HCT116 (cell line): ENCODE results near the gene PHPT1. TPM values are rescaled to one million over a fixed set of nuclear protein-coding genes. Genes with fewer than 3 reads are reported as not detected.

Experiments
- ATAC-seq: fragments of 200-7000 bp; cut with Tn5 transposase; 2 replicates; pipeline ENCODE4 v1.9.1; 2020; ENCODE audit warnings: mild to moderate bottlenecking, moderate library complexity
- BruUV-seq: library from RNA; stranded (reverse); fragments of 400-500 nt; replicated peaks from 2 replicates; lab custom pipeline; 2021; lab: Mats Ljungman, UMichigan
- CTCF ChIA-PET: fragments of 300-600 bp; sonication (Branson Sonifier 250); formaldehyde crosslinking; loops from one replicate; lab custom pipeline; 2021; ENCODE audit warnings: antibody characterized with exemption; lab: Charles Lee
- POLR2A ChIA-PET: fragments of 300-600, 350-600 bp; sonication (Branson Sonifier 250); formaldehyde crosslinking; loops from one replicate; lab custom pipeline; 2021; ENCODE audit warnings: antibody characterized with exemption; lab: Charles Lee
- RAD21 ChIA-PET, 2 experiments: fragments of 300-600 bp; sonication (Branson Sonifier 250); formaldehyde crosslinking; loops; one replicate each; lab custom pipeline; 2023; ENCODE audit warnings: low total read pairs in 2 of 2; ENCODE audit not compliant: uncharacterized antibody in 2 of 2, unreplicated experiment in 2 of 2, low non-redundant PET in 1 of 2; lab: Charles Lee
- DNase-seq: peaks from one replicate; pipeline ENCODE4 v3.0.0-alpha.2; 2010; ENCODE audit warnings: low read depth, low spot score
- H2AFZ ChIP-seq: fragments of 200-600 bp; shearing (Covaris generic), sonication (generic); 2 replicates; pipeline ENCODE4 v1.6.1; 2017; ENCODE audit warnings: low read depth, mixed run types, mixed read lengths, antibody characterized with exemption, low read length; ENCODE audit not compliant: poor library complexity, severe bottlenecking
- H3K27ac ChIP-seq: 2 replicates; pipeline ENCODE4 v1.5.1; 2012; ENCODE audit warnings: low read depth, low read length
- H3K27me3 ChIP-seq: fragments of 200-600 bp; sonication (generic); 2 replicates; pipeline ENCODE4 v1.6.1; 2016; ENCODE audit warnings: mixed run types, low read length, mixed read lengths; ENCODE audit not compliant: insufficient read depth
- H3K36me3 ChIP-seq, 2 experiments: fragments of 200-500 bp in 1 of 2; fragments of 200-600 bp in 1 of 2; sonication (Bioruptor generic) in 1 of 2; sonication (generic) in 1 of 2; 2 replicates each; pipeline versions ENCODE4 v1.5.1 to v1.6.1; 2014 to 2016; ENCODE audit warnings: low read length in 2 of 2, inconsistent platforms in 1 of 2, mixed read lengths in 1 of 2, mixed run types in 1 of 2; ENCODE audit not compliant: insufficient read depth in 2 of 2, control insufficient read depth in 1 of 2
- H3K4me1 ChIP-seq, 2 experiments: fragments of 200-600 bp in 1 of 2; sonication (generic) in 1 of 2; 2 replicates each; pipeline versions ENCODE4 v1.5.1 to v1.6.1; 2012 to 2017; ENCODE audit warnings: low read length in 2 of 2, inconsistent platforms in 1 of 2, mild to moderate bottlenecking in 1 of 2, mixed read lengths in 1 of 2, mixed run types in 1 of 2, moderate library complexity in 1 of 2; ENCODE audit not compliant: insufficient read depth in 2 of 2, control insufficient read depth in 1 of 2
- H3K4me2 ChIP-seq: fragments of 200-600 bp; sonication (generic); 2 replicates; pipeline ENCODE4 v1.6.1; 2017; ENCODE audit warnings: mixed run types, low read length, mixed read lengths
- H3K4me3 ChIP-seq, 2 experiments: fragments of 200-600 bp in 1 of 2; sonication (generic) in 1 of 2; replicated peaks in 1 of 2; 2 replicates each; pipeline ENCODE4 v1.5.1; 2011 to 2016; ENCODE audit warnings: low read length in 2 of 2, control low read depth in 1 of 2, low read depth in 1 of 2, mild to moderate bottlenecking in 1 of 2, mixed read lengths in 1 of 2, mixed run types in 1 of 2
- H3K79me2 ChIP-seq: fragments of 200-600 bp; sonication (generic); 2 replicates; pipeline ENCODE4 v1.6.1; 2017; ENCODE audit warnings: mild to moderate bottlenecking, mixed run types, low read length, moderate library complexity, mixed read lengths; ENCODE audit not compliant: insufficient read depth
- H3K9ac ChIP-seq: fragments of 200-600 bp; sonication (generic); 2 replicates; pipeline ENCODE4 v1.6.1; 2016; ENCODE audit warnings: low read length, mixed read lengths
- H3K9me2 ChIP-seq: fragments of 200-600 bp; sonication (generic), shearing (Covaris generic); 2 replicates; pipeline ENCODE4 v1.6.1; 2017; ENCODE audit warnings: mixed run types, mild to moderate bottlenecking, moderate library complexity; ENCODE audit not compliant: insufficient read depth
- H3K9me3 ChIP-seq, 2 experiments: fragments of 200-500 bp in 1 of 2; fragments of 200-600 bp in 1 of 2; sonication (Bioruptor generic) in 1 of 2; sonication (generic) in 1 of 2; 2 replicates each; pipeline ENCODE4 v1.6.1; 2014 to 2017; ENCODE audit warnings: low read length in 2 of 2, mixed read lengths in 2 of 2, inconsistent platforms in 1 of 2, low read depth in 1 of 2, mild to moderate bottlenecking in 1 of 2, mixed run types in 1 of 2, moderate library complexity in 1 of 2; ENCODE audit not compliant: control insufficient read depth in 1 of 2, insufficient read depth in 1 of 2
- H4K20me1 ChIP-seq: fragments of 200-600 bp; sonication (generic), shearing (Covaris generic); 2 replicates; pipeline ENCODE4 v1.6.1; 2017; ENCODE audit warnings: mixed run types, mild to moderate bottlenecking, moderate library complexity; ENCODE audit not compliant: insufficient read depth
- ATF3 ChIP-seq: IDR thresholded peaks from 2 replicates; pipeline ENCODE4 v1.6.1; 2012
- CTCF ChIP-seq, 3 experiments: fragments of 200-600 bp in 1 of 3; sonication (generic) in 1 of 3; IDR thresholded peaks in 2 of 3; conservative IDR thresholded peaks in 1 of 3; 2 replicates each; pipeline ENCODE4 v1.5.1; 2012 to 2017; ENCODE audit warnings: low read depth in 2 of 3, low read length in 2 of 3, antibody characterized with exemption in 1 of 3, borderline replicate concordance in 1 of 3, control low read depth in 1 of 3, mild to moderate bottlenecking in 1 of 3, mixed read lengths in 1 of 3, mixed run types in 1 of 3, moderate library complexity in 1 of 3; ENCODE audit not compliant: insufficient read depth in 1 of 3
- JUND ChIP-seq: IDR thresholded peaks from 2 replicates; pipeline ENCODE4 v1.6.1; 2012
- RAD21 ChIP-seq: IDR thresholded peaks from 2 replicates; pipeline ENCODE4 v1.6.1; 2012; ENCODE audit warnings: low read depth, mild to moderate bottlenecking
- SP1 ChIP-seq: IDR thresholded peaks from 2 replicates; pipeline ENCODE4 v1.6.1; 2012; ENCODE audit warnings: low read depth
- ZNF274 ChIP-seq: fragments of 200-500 bp; sonication (Bioruptor generic); IDR thresholded peaks from 2 replicates; pipeline ENCODE4 v1.6.1; 2014; ENCODE audit warnings: mild to moderate bottlenecking, low read depth, low read length, inconsistent platforms
- intact Hi-C: fragments of 100-400 bp; cut with micrococcal nuclease; formaldehyde crosslinking; loops from 2 replicates; pipeline ENCODE4 v1.10.0; 2022
- total RNA-seq: library from RNA; stranded (reverse); gene quantifications from one replicate; pipeline ENCODE4 v1.2.1, GENCODE V29; 2021; ENCODE audit not compliant: unreplicated experiment

Gene PHPT1
- total RNA-seq, 1 experiment from 2014 or later: 148 TPM

DNA sequence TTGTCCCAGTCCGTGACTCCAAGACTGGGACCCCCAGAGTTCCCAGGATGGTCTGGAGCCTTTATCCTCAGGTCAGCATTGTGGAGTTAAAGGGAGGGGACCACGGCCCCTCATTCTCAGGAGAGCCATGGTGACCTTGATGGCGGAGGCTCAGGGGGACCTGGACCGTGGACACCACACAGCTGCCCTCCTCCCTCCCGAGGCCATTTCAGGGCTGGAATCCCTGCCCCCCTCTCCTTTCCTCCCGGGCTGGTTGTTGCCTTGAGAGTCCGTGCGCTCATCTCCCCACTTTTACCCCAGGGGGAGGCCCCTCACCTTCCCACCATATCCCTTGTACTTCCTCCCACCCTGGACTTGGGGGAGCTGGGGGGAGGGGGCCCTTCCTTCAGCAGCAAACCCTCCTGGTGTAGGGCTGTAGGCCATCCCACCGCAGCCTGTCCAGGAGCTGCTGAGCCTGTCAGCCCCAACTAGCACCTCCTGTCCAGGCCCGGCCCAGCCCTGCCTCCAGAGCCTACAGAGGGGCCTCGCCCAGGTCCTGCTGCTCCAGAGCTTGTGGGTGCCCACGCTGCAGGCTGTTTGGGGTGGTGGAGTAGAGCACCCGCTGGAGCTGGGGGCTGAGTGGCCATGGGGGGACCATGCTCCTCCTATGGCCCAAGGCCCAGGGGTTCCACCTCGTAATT is 21.3 kb upstream of the PHPT1 start:
- RAD21 ChIA-PET: no interaction called here
- Histone ChIP-seq H3K9ac (no peak overlapping the region), H3K27ac (no peak overlapping the region), H4K20me1 (no peaks in the 10 kb centered on the region), H3K9me2 (no peaks in the 10 kb centered on the region), H2AFZ (no peak overlapping the region), H3K9me3 (no peaks in the 10 kb centered on the region), H3K4me1 (no peaks in the 10 kb centered on the region), H3K36me3 (peaks cover 11 to 13% of the 10 kb centered on the region in 2 experiments), H3K4me2 (no peak overlapping the region), H3K79me2 (no peaks in the 10 kb centered on the region), H3K27me3 (no peaks in the 10 kb centered on the region), H3K4me3 (no peak overlapping the region)
- ATAC-seq: no peak
- intact Hi-C loops: no loop called here
- no peak for DNase-seq
- BruUV-seq: no TSS peak
- CTCF ChIA-PET: interaction anchor here (1.1 kb wide), 1 partner anchor 16 kb away, joined by 4 read pairs; no protein-coding TSS in a partner anchor
- TF ChIP-seq ATF3 (no peak), SP1 (no peak), CTCF (IDR thresholded peaks at IDR 0.05 in 2 of 3, conservative IDR thresholded peaks at IDR 0.05 in 1 of 3; ENCODE audit: borderline replicate concordance in 1 of 3, insufficient read depth in 1 of 3, low read depth in 2 of 3, low read length in 2 of 3) (no peak), ZNF274 (no peak), RAD21 (no peak), JUND (no peak)
- POLR2A ChIA-PET: no interaction called here
